ELF-1 (cell line): ENCODE measurements around the gene DCAF16.
"Not testable (repeated sequence)": the region's sequence is repeated elsewhere in the genome, so short reads cannot be mapped to it uniquely, and the experiment has no call there.

Source experiments
- DNase-seq: peaks from one replicate; pipeline ENCODE4 v3.0.0-alpha.2; 2016; ENCODE audit warnings: low read depth, low spot score

DCAF16 gene

DNA sequence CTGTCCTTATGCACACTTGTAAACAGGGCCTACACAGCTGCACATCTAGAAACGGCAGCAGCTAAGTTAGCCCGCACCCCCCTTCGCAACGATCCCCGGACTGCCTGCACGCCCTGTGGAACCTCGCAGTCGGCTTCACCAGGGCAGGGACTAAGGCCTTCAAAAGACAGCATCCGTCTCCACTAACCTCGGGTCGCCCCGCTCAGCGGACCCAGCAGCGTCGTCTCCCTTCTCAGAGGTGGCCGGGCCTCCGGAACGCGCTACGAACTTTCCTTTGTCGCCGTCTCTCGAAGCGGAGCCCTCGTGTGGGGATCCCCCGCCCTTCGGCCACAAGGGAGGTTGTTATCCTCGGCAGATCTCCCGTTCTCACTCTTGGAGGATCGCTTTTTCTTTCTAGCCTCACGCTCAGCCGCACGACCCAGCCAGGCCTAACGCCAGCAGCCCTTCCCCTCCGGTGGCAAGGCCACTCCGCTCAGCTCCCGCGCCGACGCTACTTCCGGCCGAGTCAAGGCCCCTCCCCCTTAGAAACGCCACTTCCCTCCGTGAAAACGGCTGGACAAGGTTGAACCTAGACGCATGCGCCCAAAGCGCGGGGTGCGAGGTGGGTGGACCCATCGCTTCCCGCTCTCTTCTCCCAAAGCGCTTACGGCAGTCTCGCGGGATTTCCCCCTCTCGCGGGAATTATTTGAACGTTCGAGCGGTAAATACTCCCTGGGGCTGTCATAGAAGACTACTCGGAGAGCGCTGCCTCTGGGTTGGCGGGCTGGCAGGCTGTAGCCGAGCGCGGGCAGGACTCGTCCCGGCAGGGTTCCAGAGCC lies at the start of gene DCAF16, which contains the start of gene NCAPG:
Gene DCAF16 (minus strand): TSS at position 498 of the 818 bp plus-strand sequence. CDS start 6,616 bp downstream, outside the sequence.
Gene NCAPG (plus strand): TSS at position 720 of the 818 bp plus-strand sequence. CDS start 99 bp downstream, outside the sequence.
- DNase-seq, result peak; percentile 99

DNA sequence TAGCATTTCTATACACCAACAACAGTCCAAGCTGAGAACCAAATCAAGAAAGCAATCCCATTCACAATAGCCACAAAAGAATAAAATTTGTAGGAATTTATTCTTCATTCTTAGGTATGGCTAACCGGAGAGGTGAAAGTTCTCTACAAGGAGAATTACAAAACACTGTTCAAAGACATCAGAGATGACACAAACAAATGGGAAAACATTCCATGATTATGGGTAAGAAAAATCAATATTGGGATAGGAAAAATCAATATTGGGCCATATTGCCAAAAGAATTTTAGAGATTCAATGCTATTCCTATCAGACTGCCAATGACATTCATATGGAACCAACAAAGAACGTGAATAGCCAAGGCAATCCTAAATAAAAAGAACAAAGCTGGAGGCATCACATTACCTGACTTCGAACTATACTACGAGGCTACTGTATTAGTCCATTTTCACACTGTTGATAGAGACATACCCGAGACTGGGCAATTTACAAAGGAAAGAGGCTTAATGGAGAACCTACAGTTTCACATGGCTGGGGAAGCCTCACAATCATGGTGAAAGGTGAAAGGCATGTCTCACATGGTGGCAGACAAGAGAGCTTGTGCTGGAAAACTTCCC lies 49.3 kb upstream of the DCAF16 start:
- no peak for DNase-seq

DNA sequence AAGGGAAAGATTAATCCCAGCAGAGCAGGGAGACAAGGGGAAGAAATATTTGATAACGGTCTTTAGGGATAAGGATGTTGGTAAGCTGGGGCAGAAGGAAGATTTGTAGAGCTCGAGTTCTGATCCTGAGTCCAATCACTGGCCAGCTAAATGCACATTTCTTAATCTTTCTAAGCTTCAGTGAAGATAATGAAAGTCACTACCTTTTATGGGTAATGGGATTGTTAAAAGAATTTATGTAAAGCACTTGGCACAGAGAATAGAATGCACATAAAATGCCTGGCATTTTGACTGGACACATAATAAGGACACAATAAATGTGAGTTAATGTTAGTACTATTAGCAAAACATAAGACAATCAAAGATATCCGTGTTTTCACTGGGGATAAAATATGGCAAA lies 43.5 kb upstream of the DCAF16 start:
- DNase-seq, result no peak

DNA sequence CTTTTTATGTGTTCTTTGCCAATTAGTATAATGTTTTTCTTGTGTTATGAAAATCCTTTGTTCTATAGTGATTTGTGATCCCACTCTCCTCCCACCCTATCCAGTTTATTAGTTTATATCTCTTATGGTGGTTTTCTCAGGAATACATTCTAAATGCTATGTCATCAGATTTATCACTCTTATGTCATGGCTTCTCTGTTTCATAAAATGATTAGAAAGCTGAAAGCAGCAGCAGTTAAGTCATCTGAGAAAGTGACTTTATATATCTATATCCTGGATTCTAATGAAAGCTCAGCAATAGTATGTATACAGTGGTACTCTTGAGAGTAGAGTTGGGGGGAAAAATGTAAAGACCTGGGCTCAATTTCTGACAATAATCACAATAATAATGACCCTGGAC lies 41.4 kb upstream of the DCAF16 start:
- no peak for DNase-seq

DNA sequence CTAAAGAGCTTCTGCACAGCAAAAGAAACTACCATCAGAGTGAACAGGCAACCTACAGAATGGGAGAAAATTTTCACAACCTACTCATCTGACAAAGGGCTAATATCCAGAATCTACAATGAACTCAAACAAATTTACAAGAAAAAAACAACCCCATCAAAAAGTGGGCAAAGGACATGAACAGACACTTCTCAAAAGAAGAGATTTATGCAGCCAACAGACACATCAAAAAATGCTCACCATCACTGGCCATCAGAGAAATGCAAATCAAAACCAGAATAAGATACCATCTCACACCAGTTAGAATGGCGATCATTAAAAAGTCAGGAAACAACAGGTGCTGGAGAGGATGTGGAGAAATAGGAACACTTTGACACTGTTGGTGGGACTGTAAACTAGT lies 39.7 kb upstream of the DCAF16 start:
- not testable (repeated sequence) for DNase-seq

DNA sequence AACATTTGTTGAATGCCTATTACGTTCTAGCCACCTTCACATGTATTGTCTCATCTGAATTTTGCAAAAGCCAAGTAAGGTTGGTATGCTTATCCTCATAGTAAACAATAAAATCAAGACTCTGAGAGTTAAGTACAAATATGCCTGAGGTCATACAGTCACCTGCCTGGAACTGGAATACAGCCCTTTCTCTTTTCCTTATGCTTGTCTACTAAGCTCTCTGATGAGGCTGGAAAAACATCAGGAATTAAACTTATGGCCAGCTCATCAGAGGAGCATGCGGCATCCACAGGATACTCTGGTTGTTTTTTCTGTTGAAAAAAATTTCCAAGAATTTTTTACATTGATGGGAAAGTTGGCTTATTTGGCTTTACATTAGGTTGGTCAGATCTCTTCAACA lies 35.7 kb upstream of the DCAF16 start:
- no peak for DNase-seq

DNA sequence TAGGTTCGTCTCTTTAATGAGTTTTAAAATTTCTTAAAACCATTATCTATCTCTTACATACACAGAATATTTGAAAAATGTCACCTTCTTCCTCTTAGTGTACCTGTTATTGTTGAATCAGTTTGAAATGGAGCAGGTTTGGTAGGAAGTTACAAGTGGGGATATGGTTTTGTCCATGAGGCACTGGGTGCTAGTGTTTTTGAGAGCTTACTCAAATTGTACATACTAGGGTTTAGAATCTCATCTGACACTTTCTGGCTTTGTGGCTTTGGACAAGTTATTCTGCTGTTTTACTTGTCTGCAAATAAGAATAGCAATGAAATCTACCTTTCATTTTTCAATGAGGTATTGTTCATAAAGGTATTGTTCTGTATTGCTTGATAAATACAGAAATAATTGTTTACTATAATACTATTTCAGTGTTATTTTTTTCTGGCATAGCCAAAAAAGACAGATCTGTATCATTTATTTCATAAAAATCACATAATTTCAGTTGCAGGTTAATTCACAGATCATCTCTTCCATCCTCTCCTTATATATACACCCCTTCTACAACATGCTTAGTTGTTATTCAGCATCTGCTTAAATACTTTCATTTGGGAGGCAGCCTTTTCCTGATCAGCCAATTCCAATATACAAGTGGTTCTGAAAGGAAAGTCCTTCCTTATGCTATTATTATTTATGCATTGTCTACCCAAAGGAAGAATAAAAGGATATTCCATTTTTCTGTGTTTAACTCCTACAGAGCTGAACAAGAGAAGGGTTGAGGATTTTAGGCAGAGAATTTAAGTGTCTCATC lies 13.5 kb upstream of the DCAF16 start:
- DNase-seq, result no peak

DNA sequence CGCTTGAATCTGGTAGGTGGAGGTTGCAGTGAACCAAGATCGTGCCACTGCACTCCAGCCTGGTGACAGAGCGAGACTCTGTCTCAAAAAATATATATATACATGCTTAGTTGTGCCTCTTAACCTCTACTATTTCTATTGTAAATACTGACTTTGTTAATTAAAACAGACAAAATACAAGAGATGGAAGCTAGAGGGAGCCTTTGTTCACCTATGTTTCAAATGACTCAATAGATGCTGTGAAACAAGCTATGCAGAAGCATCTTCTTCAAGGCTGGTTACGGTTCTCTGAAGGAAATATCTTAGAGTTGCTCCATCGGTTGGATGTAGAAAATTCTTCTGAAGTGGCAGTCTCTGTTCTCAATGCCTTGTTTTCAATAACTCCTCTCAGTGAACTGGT lies 6.5 kb upstream of the DCAF16 start:
- DNase-seq, result no peak

DNA sequence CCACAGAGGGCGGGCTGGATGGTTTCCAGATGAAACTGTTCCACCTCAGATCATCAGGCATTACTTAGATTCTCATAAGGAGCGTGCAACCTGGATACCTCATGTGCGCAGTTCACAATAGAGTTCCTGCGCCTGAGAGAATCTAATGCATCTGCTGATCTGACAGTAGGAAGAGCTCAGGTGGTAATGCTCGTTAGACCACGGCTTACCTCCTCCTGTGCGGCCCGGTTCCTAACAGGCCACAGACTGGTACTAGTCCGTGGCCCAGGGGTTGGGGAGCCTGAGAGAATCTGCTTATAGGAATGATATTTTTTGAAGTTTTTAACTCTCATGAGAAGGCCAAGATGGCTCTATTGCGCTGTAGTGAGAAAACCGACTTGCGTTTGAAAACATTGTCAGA lies 5.6 kb upstream of the DCAF16 start:
- DNase-seq, result no peak

DNA sequence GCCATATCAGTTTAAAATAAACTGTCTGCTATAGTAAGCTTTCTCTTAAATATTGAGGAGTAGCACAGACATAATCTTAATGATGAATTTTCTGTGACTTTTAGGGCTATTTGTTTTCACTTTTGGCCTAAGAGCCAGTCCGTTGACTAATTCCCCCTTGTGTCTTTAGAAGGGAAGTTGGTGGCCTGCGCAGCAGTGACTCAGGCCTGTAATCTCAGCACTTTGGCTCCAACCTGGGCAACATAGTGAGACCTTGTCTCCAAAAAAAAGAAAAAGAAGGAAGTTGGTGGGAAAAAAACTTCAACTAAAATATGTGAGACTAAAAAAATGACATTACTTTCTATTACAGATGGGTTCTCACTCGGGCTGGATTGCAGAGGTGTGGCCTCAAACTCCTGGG lies 3.6 kb upstream of the DCAF16 start:
- DNase-seq, result no peak

DNA sequence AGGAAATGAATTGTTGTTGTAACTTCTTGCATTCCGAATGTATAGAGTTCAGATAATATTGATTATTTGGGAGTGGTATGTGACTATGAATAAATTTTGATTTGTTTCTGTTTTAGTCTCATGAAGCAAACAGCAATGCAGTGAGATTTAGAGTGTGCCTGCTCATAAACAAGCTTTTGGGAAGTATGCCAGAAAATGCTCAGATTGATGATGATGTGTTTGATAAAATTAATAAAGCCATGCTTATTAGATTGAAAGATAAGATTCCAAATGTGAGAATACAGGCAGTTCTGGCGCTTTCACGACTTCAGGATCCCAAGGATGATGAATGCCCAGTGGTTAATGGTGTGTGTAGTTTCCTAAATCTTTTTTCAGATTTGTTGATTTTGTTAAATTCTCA lies 2.2 kb upstream of the DCAF16 start:
- DNase-seq, result no peak

DNA sequence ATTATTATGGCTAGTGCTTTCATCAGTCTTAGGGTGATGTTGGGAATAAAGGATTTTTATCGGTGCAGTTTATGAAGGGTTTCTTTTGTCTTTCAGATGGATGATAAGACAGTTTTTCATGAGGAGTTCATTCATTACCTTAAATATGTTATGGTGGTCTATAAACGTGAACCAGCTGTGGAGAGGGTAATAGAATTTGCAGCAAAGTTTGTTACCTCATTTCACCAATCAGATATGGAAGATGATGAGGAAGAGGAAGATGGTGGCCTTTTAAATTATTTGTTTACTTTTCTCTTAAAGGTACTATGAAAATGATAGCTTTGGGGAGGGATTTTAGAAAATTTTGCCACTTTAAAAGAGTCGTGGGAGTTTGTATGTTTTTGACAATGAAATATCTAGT lies 1.6 kb upstream of the DCAF16 start:
- DNase-seq, result no peak

DNA sequence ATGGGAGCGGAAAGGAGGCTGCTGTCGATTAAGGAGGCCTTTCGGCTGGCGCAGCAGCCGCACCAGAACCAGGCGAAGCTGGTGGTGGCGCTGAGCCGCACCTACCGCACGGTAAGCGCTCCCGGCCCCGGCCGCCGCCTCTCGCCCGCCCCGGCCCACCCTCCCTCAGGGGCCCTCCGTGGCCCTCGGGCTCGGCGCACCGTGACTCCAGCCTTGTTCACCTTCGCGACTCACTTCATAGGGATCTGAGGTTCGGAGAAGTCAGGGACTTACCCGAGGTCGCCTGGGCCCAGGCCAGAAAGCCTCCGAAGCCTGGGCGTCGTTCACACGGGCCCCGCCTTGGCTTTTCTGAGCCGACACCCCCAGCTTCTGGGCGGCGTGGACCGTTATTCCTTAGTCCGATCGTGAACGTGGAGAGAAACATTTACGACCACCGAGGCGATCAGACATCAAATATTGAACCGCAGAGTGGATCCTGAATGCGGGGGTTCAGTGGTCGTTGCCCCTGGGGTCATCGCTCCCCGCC lies 584 bp upstream of the DCAF16 start:
- no peak for DNase-seq

DNA sequence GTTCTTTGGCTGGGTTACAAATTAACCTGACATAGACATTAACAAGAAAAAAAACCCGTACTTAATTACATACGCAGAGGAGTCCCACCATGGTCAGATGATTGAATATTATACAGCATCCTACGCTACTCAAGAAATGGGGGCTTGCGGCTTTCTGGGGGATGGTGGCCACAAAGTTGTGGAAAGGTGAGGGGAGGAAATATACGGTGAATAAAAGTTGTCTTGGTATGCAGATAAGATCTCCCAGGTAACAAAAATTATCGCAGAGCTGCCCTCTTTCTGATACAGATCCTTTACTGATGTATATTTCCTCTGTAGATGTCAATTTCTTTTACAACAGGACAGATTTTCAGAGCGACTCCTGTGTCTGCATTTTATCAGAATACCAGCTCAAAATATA lies 890 bp downstream of the DCAF16 start:
- DNase-seq, result no peak

DNA sequence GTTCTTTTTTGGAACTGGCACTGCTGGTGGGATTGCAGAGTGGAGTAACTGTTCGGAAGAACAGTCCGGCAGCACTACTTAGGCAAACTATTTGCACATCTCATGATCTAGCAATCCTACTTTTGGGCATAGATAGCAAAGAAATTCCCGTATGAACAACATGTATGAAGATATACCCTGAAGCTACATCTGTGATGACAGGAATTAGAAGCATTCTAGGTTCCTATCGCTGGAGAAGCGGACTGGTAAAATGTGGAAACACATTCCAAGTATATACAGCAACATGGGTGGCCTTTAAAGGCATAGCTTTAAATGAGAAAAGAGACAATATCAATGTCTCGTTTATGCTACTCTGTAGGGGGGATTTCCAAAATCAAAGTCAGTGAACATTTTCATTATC lies 3.1 kb downstream of the DCAF16 start:
- no peak for DNase-seq

DNA sequence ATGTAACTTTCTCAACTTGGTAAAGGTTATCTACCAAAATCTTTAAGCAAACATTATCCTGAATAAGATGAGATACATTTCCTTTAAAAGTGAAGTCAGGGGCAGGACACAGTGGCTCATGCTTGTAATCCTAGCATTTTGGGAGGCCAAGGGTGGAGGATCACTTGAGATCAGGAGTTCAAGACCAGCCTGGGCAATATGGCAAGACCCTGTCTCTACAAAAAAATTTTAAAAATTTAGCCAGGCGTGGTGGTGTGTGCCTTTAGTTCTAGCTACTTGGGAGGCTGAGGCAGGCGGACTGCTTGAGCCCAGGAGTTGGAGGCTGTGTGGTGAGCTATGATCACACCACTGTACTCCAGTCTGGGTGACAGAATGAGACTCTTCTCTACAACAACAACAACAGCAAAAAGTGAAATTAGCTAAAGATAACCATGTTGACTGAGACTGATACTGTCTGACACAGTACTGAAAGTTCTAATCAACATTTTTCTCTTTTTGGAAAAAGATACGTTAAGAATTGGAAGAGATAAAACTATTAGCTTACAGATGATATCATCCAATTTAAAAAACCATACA lies 4.9 kb downstream of the DCAF16 start:
- no peak for DNase-seq

DNA sequence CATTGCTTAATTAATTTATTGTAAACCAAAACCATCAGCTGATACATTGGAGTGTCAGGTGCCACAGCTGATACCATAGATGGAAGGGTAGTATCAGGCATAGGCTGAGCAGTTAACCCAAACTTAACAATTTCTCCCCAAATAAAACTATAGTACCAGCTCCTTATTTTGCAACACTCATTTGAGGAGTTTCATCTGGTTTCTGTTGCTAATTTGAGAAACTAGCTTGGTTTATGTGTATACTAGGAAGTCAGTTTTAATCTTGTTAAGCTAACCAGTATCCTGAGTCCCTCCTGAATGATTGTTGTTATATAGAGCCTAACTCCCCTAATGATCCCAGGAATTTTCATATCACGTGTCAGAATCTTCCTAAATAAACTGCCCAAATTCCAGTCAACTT lies 12.7 kb downstream of the DCAF16 start:
- DNase-seq, result no peak

DNA sequence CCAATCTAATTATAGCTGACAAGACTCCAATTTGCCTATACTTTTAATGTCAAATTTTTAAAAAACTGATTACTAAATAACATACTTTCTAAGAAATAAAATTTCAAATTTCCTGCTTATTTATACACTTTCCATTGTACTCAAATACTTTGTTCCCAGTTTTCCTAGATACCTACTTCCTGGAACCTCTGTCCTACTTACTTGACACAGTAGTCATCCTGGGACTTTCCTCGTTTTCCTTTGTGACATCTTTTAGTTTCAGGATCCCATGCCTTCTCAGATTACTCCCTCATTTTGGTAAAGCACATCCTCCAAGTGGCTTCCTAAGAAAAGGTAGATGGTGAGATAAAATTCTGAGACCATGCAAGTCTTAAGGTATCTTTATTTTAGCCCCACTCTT lies 15.8 kb downstream of the DCAF16 start:
- DNase-seq, result no peak

DNA sequence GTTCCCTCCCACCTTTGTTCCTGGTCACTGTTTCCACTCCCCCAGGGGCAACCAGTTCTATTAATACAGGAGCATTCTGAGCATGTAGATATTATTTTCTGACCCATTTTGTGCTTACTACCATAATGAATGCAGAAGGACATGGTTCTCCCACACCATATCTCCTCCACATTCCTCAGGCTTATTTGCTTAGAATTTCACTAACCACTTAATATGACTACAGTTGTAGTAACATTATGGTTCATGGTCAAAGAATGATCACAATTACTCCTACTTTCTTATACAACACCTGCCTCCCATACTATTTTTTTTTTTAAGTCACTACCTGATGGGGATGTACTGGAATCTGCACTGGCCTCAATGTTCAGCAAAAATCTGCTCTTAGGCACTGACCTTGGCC lies 21.6 kb downstream of the DCAF16 start:
- no peak for DNase-seq

DNA sequence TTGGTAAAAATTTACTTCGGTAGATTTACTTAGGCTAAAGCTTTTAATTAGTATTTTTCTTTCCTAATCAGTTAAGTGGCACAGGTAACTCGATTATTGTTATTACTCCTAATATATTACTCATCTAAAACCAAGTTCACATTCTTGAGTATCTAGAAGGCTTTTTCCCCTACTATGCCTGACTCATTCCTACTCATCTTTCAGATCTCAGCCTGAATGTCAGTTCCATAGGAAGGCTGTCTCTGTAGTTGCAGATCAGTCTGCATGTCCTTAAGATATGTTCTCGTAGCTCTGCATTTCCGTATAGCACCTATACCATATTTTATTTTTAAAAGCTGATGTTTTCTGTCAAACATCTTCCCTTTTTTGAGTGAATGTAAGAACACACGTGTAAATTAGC lies 23.2 kb downstream of the DCAF16 start:
- no peak for DNase-seq

DNA sequence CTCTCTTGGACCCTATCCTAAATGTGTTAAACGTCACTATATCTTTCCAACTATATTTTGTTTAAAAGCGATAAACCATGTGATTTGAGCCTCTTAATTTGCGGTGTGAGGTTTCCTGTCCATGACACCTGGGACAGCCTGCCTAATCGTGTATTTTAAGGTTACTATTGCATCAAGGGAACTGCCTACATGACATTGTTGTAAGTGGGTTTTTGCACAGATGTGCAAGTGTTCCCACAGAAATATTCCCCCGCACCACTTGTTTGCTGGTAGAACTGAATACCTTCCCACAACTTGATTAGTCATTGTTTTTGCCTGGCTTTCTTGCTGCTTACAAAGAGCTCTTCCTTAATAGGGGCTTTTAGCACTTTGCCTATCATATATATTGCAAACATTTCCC lies 24.0 kb downstream of the DCAF16 start:
- no peak for DNase-seq

DNA sequence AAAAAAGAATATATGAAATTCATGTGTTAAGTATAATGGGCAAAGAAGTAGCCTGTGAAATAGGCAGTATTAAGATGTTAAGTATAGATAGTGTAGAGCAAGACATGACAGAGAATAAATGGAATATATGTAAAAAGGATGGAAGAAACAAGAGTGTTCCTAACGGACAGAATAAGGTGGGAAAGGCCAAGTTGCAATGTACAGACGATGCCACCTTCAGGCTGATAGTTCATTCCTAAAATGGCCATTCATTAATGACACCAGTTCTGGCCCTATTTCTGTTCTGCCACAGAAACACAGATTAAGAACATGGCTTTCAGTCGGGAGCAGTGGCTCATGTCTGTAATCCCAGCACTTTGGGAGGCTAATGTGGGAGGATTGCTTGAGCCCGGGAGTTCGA lies 24.7 kb downstream of the DCAF16 start:
- no peak for DNase-seq
